HCT116 (cell line): ENCODE measurements around the gene PHC1. TPM values are rescaled to one million over a fixed set of nuclear protein-coding genes. Genes with fewer than 3 reads are reported as not detected.

Experiments used
- ATAC-seq: fragments of 200-7000 bp; cut with Tn5 transposase; 2 replicates; pipeline ENCODE4 v1.9.1; 2020; ENCODE audit warnings: mild to moderate bottlenecking, moderate library complexity
- BruUV-seq: library from RNA; stranded (reverse); fragments of 400-500 nt; replicated peaks from 2 replicates; lab custom pipeline; 2021; lab: Mats Ljungman, UMichigan
- CTCF ChIA-PET: fragments of 300-600 bp; sonication (Branson Sonifier 250); formaldehyde crosslinking; loops from one replicate; lab custom pipeline; 2021; ENCODE audit warnings: antibody characterized with exemption; lab: Charles Lee
- POLR2A ChIA-PET: fragments of 300-600, 350-600 bp; sonication (Branson Sonifier 250); formaldehyde crosslinking; loops from one replicate; lab custom pipeline; 2021; ENCODE audit warnings: antibody characterized with exemption; lab: Charles Lee
- RAD21 ChIA-PET, 2 experiments: fragments of 300-600 bp; sonication (Branson Sonifier 250); formaldehyde crosslinking; loops; one replicate each; lab custom pipeline; 2023; ENCODE audit warnings: low total read pairs in 2 of 2; ENCODE audit not compliant: uncharacterized antibody in 2 of 2, unreplicated experiment in 2 of 2, low non-redundant PET in 1 of 2; lab: Charles Lee
- DNase-seq: peaks from one replicate; pipeline ENCODE4 v3.0.0-alpha.2; 2010; ENCODE audit warnings: low read depth, low spot score
- H2AFZ ChIP-seq: fragments of 200-600 bp; shearing (Covaris generic), sonication (generic); 2 replicates; pipeline ENCODE4 v1.6.1; 2017; ENCODE audit warnings: low read depth, mixed run types, mixed read lengths, antibody characterized with exemption, low read length; ENCODE audit not compliant: poor library complexity, severe bottlenecking
- H3K27ac ChIP-seq: 2 replicates; pipeline ENCODE4 v1.5.1; 2012; ENCODE audit warnings: low read depth, low read length
- H3K27me3 ChIP-seq: fragments of 200-600 bp; sonication (generic); 2 replicates; pipeline ENCODE4 v1.6.1; 2016; ENCODE audit warnings: mixed run types, low read length, mixed read lengths; ENCODE audit not compliant: insufficient read depth
- H3K36me3 ChIP-seq, 2 experiments: fragments of 200-500 bp in 1 of 2; fragments of 200-600 bp in 1 of 2; sonication (Bioruptor generic) in 1 of 2; sonication (generic) in 1 of 2; 2 replicates each; pipeline versions ENCODE4 v1.5.1 to v1.6.1; 2014 to 2016; ENCODE audit warnings: low read length in 2 of 2, inconsistent platforms in 1 of 2, mixed read lengths in 1 of 2, mixed run types in 1 of 2; ENCODE audit not compliant: insufficient read depth in 2 of 2, control insufficient read depth in 1 of 2
- H3K4me1 ChIP-seq, 2 experiments: fragments of 200-600 bp in 1 of 2; sonication (generic) in 1 of 2; 2 replicates each; pipeline versions ENCODE4 v1.5.1 to v1.6.1; 2012 to 2017; ENCODE audit warnings: low read length in 2 of 2, inconsistent platforms in 1 of 2, mild to moderate bottlenecking in 1 of 2, mixed read lengths in 1 of 2, mixed run types in 1 of 2, moderate library complexity in 1 of 2; ENCODE audit not compliant: insufficient read depth in 2 of 2, control insufficient read depth in 1 of 2
- H3K4me2 ChIP-seq: fragments of 200-600 bp; sonication (generic); 2 replicates; pipeline ENCODE4 v1.6.1; 2017; ENCODE audit warnings: mixed run types, low read length, mixed read lengths
- H3K4me3 ChIP-seq, 2 experiments: fragments of 200-600 bp in 1 of 2; sonication (generic) in 1 of 2; replicated peaks in 1 of 2; 2 replicates each; pipeline ENCODE4 v1.5.1; 2011 to 2016; ENCODE audit warnings: low read length in 2 of 2, control low read depth in 1 of 2, low read depth in 1 of 2, mild to moderate bottlenecking in 1 of 2, mixed read lengths in 1 of 2, mixed run types in 1 of 2
- H3K79me2 ChIP-seq: fragments of 200-600 bp; sonication (generic); 2 replicates; pipeline ENCODE4 v1.6.1; 2017; ENCODE audit warnings: mild to moderate bottlenecking, mixed run types, low read length, moderate library complexity, mixed read lengths; ENCODE audit not compliant: insufficient read depth
- H3K9ac ChIP-seq: fragments of 200-600 bp; sonication (generic); 2 replicates; pipeline ENCODE4 v1.6.1; 2016; ENCODE audit warnings: low read length, mixed read lengths
- H3K9me2 ChIP-seq: fragments of 200-600 bp; sonication (generic), shearing (Covaris generic); 2 replicates; pipeline ENCODE4 v1.6.1; 2017; ENCODE audit warnings: mixed run types, mild to moderate bottlenecking, moderate library complexity; ENCODE audit not compliant: insufficient read depth
- H3K9me3 ChIP-seq, 2 experiments: fragments of 200-500 bp in 1 of 2; fragments of 200-600 bp in 1 of 2; sonication (Bioruptor generic) in 1 of 2; sonication (generic) in 1 of 2; 2 replicates each; pipeline ENCODE4 v1.6.1; 2014 to 2017; ENCODE audit warnings: low read length in 2 of 2, mixed read lengths in 2 of 2, inconsistent platforms in 1 of 2, low read depth in 1 of 2, mild to moderate bottlenecking in 1 of 2, mixed run types in 1 of 2, moderate library complexity in 1 of 2; ENCODE audit not compliant: control insufficient read depth in 1 of 2, insufficient read depth in 1 of 2
- H4K20me1 ChIP-seq: fragments of 200-600 bp; sonication (generic), shearing (Covaris generic); 2 replicates; pipeline ENCODE4 v1.6.1; 2017; ENCODE audit warnings: mixed run types, mild to moderate bottlenecking, moderate library complexity; ENCODE audit not compliant: insufficient read depth
- CBX3 ChIP-seq: IDR thresholded peaks from 2 replicates; pipeline ENCODE4 v1.6.1; 2012; ENCODE audit warnings: low read depth
- JUND ChIP-seq: IDR thresholded peaks from 2 replicates; pipeline ENCODE4 v1.6.1; 2012
- RAD21 ChIP-seq: IDR thresholded peaks from 2 replicates; pipeline ENCODE4 v1.6.1; 2012; ENCODE audit warnings: low read depth, mild to moderate bottlenecking
- intact Hi-C: fragments of 100-400 bp; cut with micrococcal nuclease; formaldehyde crosslinking; loops from 2 replicates; pipeline ENCODE4 v1.10.0; 2022
- total RNA-seq: library from RNA; stranded (reverse); gene quantifications from one replicate; pipeline ENCODE4 v1.2.1, GENCODE V29; 2021; ENCODE audit not compliant: unreplicated experiment

Gene PHC1
- total RNA-seq, 1 experiment from 2014 or later = 22.8 TPM

GRCh38 chr12:8891976-8892375, 22.3 kb upstream of the PHC1 start:
- H3K36me3 ChIP-seq = no peaks in the 10 kb centered on the region
- no peak overlapping the region for H3K9ac ChIP-seq
- H2AFZ ChIP-seq = no peak overlapping the region
- intact Hi-C loops = loop anchor here (5.0 kb wide), 2 partner anchors 145 to 355 kb away; no protein-coding TSS in a partner anchor
- DNase-seq (no peak), ATAC-seq (no peak)
- TF ChIP-seq JUND (no peak), CBX3 (no peak)
- ChIA-PET POLR2A (no interaction called here), CTCF (interaction anchor here (2.4 to 3.0 kb wide), 2 partner anchors 234 to 347 kb away, joined by 22 to 36 read pairs; no protein-coding TSS in a partner anchor), RAD21 (no interaction called here)
- H3K27me3 ChIP-seq = 0 out of 2 replicates have a peak, but pooled peaks cover under 1% of the 10 kb centered on the region
- H3K9me2 ChIP-seq = no peaks in the 10 kb centered on the region
- H3K4me1 ChIP-seq = peaks cover 0 to 4% of the 10 kb centered on the region in 2 experiments; a peak in 1 of 4 replicates
- H3K9me3 ChIP-seq = no peaks in the 10 kb centered on the region
- no TSS peak for BruUV-seq
- H3K4me2 ChIP-seq = no peak overlapping the region
- H3K4me3 ChIP-seq = no peak overlapping the region
- H4K20me1 ChIP-seq = no peaks in the 10 kb centered on the region
- no peak overlapping the region for H3K27ac ChIP-seq
- no peaks in the 10 kb centered on the region for H3K79me2 ChIP-seq

- ChIA-PET CTCF (no interaction called here), RAD21 (no interaction called here), POLR2A (no interaction called here)
- intact Hi-C loops = loop anchor here (5.0 kb wide), 2 partner anchors 143 to 357 kb away; no protein-coding TSS in a partner anchor
- BruUV-seq = no TSS peak
- Histone ChIP-seq H3K4me1 (peaks cover 0 to 4% of the 10 kb centered on the region in 2 experiments; a peak in 1 of 4 replicates), H3K4me3 (no peak overlapping the region), H4K20me1 (no peaks in the 10 kb centered on the region), H3K79me2 (no peaks in the 10 kb centered on the region), H3K9me3 (no peaks in the 10 kb centered on the region), H3K9me2 (no peaks in the 10 kb centered on the region), H3K36me3 (no peaks in the 10 kb centered on the region), H3K27ac (no peak overlapping the region), H2AFZ (no peak overlapping the region), H3K27me3 (0 out of 2 replicates have a peak, but pooled peaks cover 3% of the 10 kb centered on the region), H3K9ac (no peak overlapping the region), H3K4me2 (no peak overlapping the region)
- TF ChIP-seq CBX3 (no peak), RAD21 (no peak)
- DNase-seq (no peak), ATAC-seq (no peak)
These were observed 19.9 kb upstream of the PHC1 start for GRCh38 chr12:8894378-8894777.
